Measurements from ENCODE around the gene TP53AIP1.

TP53AIP1 gene

DNA sequence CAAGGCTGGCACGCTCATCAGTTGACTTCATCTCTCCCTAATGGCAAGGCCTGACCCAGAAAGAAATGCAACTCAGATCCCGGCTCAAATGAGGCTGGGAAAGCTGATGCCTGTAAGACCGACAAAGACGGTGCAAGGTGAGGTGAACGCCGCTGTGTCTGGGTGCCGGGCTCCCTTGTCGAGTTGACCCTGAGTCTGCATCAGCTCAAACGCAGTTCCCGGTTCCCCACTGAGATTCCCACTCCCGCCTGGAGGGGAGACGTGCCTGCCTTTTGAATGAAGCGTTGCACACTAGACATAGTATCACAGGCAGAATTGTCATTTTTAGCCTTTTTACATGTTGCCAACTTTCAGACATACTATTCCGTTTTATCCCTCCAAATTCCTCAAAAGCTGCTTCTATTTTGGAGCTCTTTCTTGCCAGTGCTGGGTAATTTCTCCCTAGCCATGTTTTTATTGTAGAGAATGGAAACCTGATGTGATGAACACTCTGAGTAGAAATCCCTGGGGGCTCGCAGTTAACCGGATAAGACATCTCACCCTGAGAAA is 831 bp upstream of the TP53AIP1 start:
- no peak for DNase-seq (ENCODE audit: low read depth in 2 of 2)

DNA sequence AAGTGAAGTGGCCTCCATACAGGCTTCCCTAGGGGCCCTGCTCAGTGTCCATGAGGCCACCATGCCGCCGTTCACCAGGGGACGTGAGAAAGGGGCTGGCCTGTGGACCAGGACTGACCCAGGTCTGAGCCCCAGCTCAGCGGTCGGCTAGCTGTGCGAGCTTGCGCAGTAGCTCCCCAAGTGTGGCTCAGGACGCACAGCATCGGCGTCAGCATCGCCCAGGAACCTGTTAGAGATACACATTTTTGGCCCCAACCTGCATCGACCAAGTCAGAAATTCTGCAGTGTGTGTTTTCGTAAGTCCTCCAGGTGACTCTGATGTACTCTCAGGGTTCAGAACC is 429 bp downstream of the TP53AIP1 start:
- no peak for DNase-seq (ENCODE audit: low read depth in 2 of 2)

DNA sequence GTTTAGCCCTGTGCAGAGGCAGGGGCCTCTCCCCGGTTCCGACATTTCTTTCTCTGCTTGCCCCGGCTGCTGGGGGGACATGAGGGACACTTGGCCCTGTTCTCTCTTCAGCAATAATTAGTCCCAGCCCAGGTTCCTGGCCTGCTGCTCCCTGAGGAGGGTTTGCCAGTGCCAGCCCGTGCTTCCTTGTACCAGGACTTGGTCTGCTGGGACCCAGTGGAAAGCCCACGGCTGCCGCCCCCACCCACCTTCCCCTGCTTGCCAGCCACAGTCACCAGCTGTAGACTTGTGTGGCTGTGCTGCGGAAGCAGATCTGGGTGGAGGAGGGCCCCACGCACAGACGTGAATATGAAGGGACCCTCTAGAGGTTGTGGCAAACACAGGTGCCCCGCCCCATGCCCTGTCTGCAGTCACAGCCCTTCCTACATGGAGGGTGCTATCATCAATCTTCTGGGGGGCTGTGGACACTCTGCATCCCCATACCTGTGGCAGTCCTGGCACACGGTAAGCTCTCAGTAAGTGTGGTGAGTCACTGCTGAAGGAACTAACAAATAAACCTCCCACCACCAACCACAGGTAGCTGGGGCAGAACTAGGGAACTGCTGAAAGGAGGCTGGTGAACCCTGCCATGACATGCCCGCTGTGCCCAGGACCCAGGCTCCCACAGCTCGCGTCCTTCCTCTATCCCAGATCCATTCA is 949 bp downstream of the TP53AIP1 start:
- DNase-seq (ENCODE audit: low read depth in 2 of 2) = no peak

DNA sequence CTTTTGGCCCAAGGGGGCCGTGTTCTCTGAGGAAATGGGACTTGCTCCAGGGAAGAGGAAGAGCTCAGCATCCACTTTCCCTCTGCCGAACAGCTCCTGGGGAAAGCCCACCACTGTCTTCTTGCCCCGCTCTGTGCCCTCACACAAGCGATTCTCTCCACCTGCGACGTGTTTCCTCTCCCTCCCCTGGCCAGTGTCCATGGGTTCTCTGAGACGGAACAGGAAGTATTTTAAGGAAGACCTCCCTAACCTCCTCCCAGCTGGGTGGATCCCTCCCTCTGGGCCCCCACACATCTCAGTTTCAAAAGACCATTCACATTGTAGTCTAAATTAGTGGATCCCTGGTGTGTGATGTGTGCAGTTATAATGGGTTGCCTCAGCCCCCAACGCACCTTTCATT is 1.6 kb downstream of the TP53AIP1 start:
- no peak for DNase-seq (ENCODE audit: low read depth in 2 of 2)

DNA sequence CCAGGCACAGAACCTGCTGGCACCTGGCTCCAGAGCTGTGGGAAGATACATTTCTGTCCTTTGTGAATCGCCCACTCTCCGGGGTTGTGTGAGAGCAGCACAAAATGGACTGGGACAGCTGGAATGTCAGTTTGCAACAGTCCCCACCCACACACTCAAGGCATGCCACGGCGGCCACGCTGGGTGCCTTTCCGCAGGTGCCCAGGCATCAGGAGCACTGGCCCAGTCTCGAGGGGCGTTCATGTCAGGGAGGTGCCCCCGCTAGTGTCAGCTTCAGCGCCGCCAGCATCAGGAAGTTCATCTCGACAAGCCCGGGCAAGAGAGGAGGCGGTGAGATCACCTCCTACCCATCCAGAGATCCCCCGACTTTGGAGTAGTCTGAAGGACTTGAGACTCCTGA is 2.1 kb downstream of the TP53AIP1 start:
- no peak for DNase-seq (ENCODE audit: low read depth in 2 of 2)

DNA sequence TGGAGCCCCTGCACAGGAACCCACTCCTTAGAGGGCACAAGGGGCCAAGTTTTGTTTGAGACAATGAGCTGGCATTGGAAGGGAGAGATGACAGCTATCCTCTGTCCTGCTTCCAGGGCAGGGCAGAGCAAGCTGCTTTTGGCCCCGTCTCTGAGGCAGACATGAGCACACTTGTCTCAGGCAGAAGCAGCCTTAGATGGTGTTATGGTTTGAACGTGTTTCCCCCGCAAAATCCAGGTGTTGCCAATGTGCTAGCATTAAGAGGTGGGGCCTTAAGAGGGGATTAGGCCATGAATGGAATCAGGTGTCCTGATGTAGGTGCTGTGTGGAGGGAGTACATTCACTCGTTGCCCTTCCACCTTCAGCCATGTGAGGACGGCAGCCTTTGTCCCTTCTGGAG is 2.5 kb downstream of the TP53AIP1 start:
- no peak for DNase-seq (ENCODE audit: low read depth in 2 of 2)

DNA sequence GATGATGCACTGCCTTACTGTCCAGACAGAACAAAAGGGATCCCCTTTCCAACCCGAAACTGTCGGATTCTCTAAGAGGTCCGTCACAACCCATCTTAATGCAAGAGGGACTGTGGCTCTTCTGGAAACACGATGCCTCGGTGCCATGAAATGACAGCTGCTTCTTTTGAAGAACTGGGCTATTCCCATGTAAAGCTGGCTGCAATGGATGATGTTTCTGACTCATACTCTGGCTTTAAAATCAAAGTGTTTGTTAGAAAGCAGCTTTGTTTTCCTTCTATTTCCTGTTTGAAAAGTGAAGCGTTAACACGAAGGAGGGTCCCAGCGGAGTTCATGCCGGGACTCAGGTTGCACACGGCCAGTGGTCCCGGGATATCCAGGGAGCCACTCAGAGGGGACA is 3.1 kb downstream of the TP53AIP1 start:
- no peak for DNase-seq (ENCODE audit: low read depth in 2 of 2)

DNA sequence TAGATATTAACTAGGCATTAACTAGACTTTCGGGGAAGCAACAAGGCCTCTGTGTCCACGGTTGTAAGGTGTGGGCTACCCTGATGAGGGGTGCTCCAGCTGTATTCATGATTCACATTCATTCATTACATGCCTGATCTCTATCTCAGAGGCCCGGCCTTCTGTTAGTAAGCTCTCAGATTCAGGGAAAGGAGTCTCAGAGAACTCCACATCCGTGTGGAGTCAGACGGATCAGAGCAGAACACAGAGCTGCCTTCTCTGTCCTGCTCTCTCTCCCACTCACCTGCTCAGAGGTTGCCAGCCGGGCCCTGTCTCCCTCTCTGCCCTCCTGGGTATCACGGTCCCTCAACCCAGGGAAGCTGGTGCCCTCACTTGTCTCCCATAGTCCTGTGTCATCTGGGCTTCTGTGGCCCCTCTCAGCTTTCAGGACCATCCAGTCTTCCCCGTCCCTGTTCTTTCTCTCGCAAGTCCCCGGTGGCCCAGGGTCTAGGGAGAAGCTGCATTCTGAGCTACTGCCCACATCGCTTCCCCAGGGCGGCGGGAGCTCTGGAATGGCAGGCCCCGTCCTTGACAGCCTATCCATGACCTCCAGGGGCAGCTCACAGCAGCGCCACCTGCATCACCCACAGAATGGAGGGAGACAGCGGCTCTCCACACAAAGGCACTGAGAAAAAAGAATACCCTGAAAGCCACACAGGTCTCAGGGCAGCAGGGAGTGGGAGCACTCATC is 4.3 kb downstream of the TP53AIP1 start:
- DNase-seq (ENCODE audit: low read depth in 2 of 2) = no peak

DNA sequence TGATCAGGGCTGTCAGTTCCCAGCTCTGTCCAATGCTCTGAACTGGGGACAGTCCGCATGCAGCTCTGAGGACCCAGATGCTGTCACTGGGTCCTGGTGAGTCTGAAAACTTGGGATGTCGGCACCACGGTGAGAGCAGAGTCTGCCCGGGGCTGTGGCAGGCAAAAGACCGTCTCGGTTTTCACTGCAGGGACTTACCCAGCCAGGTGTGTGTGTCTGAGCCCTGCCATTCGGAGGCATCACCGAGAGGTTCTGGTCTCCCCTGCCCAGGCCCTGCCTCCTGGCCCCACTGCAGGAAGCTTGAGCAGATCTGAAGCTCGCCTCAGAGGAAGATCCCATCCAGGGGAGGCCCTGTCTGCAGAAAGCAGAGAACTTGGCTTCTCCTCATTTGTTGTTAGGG is 5.2 kb downstream of the TP53AIP1 start:
- no peak for DNase-seq (ENCODE audit: low read depth in 2 of 2)

DNA sequence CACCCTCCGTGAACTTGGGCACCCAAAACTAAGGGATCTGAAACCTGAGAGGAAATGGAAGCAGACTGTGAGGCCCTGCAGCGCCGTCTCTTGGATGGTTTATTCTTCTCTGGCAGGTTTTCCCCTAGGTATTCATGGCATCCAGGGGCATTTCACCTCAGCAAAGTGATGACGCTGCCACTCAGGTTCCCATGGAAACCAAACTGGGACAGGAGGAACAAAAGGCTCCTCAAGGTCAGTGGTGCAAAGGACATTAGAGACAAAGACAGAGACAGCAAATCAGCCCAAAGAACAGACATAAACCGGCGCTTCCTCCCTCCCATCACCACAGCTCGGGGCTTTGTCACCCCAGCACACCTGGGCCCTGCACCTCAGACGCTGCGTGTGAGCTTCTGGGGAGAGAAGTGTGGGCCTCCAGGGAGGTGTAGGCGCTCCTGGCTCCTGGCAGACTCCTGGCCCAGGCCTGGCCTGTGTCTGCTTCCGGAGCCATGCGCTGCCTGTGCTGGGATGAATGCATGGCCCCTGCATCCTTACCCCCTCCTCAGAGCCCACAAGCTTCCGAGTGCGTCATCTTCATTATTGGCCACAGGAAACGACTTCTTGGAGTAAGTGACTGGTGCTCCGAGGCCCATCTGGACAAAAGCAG is 5.9 kb downstream of the TP53AIP1 start:
- DNase-seq (ENCODE audit: low read depth in 2 of 2) = no peak

DNA sequence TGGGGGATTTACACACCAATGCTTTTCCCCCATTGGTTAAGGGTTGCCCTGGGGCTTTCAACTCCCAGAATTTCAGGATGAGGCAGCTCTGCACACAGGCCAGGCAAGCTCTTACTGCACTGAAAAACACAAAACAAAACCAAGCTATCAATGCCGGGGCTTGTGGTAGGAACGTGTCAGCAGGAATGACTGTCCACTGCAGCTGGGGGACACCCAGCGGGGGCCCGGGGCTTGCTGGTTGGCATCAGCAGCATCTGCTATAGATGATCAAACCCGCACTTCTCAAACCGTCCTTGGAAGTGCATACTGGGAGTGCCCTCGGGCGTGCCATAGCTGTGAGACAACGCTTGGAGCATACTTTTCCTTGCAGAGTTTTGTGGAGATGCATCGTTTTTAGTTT is 7.7 kb downstream of the TP53AIP1 start:
- no peak for DNase-seq (ENCODE audit: low read depth in 2 of 2)

DNA sequence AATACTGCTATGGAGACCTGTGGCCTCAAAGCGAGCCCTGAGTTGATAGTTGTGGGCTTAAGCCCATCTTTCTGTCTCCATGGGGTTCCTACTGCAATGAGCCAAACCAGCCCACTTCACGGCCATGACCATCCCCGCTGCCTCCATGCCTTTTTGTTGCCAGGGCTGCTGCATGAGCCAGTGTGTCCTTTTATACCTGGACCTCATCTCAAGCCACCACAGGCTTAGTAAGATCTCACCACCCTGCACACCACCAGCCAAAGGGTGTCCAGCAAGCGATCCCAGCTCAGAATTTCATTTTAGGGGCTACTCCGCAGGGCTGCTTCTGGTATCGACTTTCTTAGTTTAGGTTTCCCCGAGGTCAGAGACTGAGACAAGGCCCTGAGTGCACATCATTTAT is 8.3 kb downstream of the TP53AIP1 start:
- DNase-seq (ENCODE audit: low read depth in 2 of 2) = no peak

DNA sequence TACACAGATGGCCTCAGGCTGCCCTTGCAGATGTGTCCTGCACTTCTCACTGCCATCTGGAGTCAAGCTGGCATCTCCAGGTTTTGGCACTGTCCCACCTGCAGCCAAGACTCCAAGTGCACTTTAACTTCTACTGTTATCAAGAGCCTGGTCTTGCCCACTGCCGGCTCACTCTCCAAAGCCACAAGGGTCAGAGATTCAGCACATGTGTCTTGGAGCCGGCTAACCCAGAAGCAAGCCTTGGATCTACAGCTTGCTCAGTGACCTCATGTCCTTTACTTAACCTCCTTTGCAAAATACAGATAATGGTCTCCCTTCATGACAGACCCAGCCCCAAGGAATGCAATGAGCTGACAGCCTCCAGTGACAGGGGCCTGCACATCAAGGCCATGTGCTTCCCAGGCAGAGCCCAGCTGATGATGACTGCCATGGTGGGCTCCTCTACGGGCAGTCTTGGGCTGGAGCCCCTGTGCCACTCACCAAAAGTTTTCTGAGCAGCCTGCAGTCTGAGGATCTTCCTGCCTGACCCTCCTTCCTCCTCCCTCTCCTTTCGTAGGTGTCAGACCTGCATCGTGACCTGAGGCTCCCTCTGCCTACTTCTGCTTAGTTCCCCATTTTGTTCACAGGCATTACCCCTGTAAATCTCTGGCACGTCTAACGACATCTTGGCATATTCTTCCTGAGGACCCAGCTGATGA is 9.0 kb downstream of the TP53AIP1 start:
- no peak for DNase-seq (ENCODE audit: low read depth in 2 of 2)

DNA sequence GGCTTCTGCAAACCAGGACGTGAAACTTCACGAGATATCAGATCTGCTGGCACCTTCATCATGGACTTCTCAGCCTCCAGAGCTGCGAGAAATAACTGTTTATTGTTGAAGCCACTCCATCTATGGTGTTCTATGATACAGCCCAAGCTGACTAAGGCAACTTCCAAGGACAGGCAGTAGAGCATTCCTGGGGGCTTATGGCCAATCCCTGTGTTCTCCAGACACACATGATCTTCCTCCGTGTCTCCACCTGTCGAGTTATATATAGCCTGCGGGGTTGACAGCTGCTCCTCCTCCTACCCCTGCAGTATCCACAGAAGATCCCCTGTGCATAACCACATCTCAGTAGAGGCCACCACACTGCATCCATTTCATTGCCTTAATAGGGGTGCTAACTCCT is 11.0 kb downstream of the TP53AIP1 start:
- no peak for DNase-seq (ENCODE audit: low read depth in 2 of 2)

DNA sequence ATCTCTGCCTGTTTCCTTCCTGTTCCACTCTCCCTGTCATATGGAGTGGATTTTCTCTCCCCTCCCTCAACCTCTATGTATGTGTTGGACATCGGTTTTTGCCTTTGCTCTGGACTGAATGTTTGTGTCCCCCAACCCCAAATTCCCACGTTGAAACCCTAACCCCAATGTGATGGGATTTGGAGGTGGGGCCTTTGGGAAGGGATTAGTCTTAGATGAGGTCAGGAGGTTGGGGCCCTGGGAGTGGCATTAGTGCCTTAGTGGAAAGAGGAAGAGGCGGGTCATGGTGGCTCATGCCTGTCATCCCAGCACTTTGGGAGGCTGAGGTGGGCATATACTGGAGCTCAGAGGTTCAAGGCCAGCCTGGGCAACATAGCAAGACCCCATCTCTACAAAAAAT is 11.6 kb downstream of the TP53AIP1 start:
- DNase-seq (ENCODE audit: low read depth in 2 of 2) = no peak

DNA sequence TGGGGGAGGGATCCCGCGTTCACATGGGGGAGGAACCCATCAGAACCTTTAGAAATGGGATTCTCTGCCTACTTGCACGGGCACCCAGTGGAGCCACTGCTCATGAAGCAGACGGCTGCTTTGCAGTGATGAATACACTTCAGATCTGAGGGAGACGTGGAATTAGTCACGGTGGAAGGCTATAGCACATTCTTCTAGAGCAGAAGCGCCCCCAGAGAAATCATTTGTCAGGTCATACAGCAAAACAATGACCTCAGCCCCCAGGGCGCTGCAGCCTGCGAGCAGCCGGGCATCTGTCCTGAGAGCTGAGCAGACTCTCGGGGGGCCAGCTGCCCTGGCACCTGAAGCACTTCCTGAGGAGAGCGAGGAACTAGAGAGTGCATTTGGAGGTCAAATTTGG is 12.7 kb downstream of the TP53AIP1 start:
- no peak for DNase-seq (ENCODE audit: low read depth in 2 of 2)

DNA sequence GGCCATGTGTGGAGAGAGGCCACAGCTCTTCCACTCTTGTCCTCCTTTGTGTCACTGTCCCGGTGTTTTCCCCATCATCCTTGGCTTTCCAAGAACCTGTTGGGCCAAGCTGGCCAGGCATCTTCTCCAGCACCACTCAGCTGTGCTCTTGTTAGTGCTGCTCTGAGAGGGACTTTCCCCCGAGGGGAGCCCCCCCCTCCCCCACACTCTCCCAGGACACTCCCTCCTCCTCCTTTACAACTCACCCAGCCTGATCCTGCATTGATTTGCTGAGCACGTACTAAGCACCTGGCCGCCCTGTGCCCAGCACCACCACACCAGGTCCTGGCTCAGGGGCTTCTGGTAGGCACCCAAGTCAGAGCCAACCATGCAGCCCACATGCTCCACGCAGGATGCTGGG is 13.2 kb downstream of the TP53AIP1 start:
- no peak for DNase-seq (ENCODE audit: low read depth in 2 of 2)

DNA sequence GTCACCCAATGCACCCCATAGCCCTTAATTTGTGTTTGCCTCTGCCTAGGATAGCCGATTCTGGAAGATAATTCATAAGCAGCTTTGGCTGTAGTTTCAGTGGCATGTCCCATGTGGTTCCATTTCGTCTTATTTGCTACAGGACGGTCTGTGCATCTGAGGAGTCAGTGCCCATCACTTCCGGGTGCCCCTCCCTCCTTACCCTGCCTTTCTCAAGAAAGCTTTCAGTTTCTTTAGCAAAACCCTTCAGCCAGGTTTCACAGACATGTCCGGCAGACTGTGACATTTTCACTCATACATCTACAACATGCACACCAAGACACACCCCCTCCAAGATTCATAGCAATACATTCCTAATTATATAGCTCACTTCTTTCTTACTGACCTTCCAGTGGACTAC is 14.3 kb downstream of the TP53AIP1 start:
- no peak for DNase-seq (ENCODE audit: low read depth in 2 of 2)

DNA sequence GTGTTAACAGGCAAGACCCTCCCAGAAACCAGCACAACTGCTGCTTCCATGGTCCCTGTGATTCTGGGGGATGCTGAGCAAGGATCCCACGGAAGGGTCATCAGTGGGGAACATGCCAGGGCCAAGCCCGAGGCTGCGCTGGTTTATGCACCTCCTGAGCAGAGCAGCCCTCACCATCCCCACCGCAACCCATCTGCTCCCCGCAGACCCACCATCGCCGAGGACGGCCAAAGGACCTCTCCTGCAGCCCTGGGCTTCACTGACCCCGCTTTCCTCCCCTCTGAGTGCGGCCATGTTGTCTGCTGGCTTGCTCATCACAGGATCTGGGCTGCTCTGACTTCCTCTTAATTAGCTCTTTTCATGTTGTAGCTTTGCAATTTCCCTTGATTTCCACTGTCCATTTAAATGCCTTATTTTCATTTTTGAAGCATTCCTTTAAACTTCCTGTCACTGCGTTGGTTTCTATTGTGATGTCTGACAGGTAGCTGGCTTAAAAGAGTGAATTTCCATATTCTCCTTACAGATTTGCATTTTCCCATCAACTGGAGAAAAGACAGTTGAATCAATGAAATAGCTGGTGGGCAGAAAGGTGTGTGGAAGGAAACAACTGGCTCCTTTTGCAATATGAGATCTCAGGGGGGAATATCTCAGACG is 14.9 kb downstream of the TP53AIP1 start:
- DNase-seq (ENCODE audit: low read depth in 2 of 2) = no peak

DNA sequence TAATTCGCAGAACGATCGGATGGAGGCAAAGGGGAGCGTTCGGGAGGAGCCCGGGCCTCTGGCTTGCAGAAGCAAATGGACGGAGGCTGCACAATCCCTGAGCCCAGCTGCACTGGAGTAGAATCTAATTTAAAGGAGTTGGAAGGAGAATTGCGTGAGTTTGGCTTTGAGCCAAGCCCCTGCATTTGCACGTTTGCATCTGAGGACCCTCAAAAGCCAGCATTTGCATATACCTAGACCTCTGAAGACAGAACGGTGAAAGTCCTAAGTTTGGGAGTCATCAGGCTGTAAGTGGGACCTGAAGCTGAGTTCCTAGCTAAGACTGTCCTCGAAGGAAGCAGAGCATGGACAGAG is 15.6 kb downstream of the TP53AIP1 start:
- DNase-seq (ENCODE audit: low read depth in 2 of 2) = no peak

DNA sequence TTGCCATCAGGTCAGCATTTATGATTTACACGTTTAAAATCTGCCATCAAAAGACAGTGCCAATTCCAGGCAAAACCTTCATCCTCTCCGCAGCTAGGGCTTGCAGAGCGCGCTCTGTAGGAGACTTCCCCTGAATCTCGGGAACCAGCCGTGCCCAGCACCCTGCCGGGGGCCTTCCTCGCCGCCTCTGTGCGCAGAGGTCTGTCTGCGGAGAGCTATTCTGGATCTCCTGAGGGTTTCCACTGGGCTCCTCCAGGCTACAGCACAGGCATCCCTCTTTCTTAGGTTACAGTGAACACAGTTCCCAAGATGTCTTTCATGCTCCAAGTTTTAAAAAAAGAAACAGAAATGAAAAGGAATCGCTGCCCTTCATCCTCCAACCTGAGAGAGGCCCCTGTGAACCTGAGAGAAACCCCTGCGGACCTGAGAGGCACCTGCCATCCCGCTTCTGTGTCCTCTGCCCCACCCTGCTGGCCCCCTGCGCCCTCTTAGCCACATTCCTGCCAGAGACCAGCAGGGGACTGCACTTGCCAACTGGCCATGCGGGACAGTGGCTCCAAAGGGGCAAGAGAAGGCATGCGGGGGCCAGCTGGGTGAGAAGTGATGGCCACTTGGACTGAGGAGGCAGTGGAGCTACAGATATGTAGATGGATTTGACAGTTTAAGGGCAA is 16.1 kb downstream of the TP53AIP1 start:
- no peak for DNase-seq (ENCODE audit: low read depth in 2 of 2)

Data from stimulated activated CD8-positive, alpha-beta memory T cell treated with anti-CD3 and anti-CD28 coated beads, Interleukin-2, amount 100 ng/mL, for 48 hours (primary cell).